Uterus (tissue), 4 donors: Measurements from ENCODE around the gene PUS10. TPM values are rescaled to one million over a fixed set of nuclear protein-coding genes. Genes with fewer than 3 reads are reported as not detected.

ENCODE experiments used
- DNase-seq, 2 donors: peaks; one replicate each; pipeline ENCODE4 v3.0.0-alpha.2; 2019 to 2020
- H3K27ac ChIP-seq, 2 donors: fragments of 200-600 bp; sonication (generic); 1 replicate in 1 of 2; 2 replicates in 1 of 2; pipeline ENCODE4 v1.5.1; 2016 to 2018
- H3K27me3 ChIP-seq, 2 donors: fragments of 200-600 bp; sonication (generic); one replicate each; pipeline ENCODE4 v1.5.1; 2018 to 2019; ENCODE audit warnings: control low read depth in 1 of 2
- H3K36me3 ChIP-seq, 2 donors: fragments of 200-600 bp; sonication (generic); one replicate each; pipeline ENCODE4 v1.5.1; 2019; ENCODE audit warnings: control low read depth in 1 of 2
- H3K4me1 ChIP-seq, 2 donors: fragments of 200-600 bp; sonication (generic); one replicate each; pipeline ENCODE4 v1.5.1; 2018 to 2019; ENCODE audit warnings: control low read depth in 1 of 2
- H3K4me3 ChIP-seq, 2 donors: fragments of 200-600 bp; sonication (generic); 1 replicate in 1 of 2; 2 replicates in 1 of 2; pipeline ENCODE4 v1.5.1; 2018 to 2019; ENCODE audit warnings: mild to moderate bottlenecking in 1 of 2
- H3K9me3 ChIP-seq, 2 donors: fragments of 200-600 bp; sonication (generic); one replicate each; pipeline ENCODE4 v1.5.1; 2019; ENCODE audit warnings: control low read depth in 1 of 2
- CTCF ChIP-seq, 4 experiments: fragments of 200-600 bp in 2 of 4; fragments of 450-650 bp in 2 of 4; sonication (generic) in 2 of 4; IDR thresholded peaks; one replicate each; pipeline ENCODE4 v1.5.1; 2016 to 2019; ENCODE audit warnings: antibody characterized with exemption in 4 of 4, mild to moderate bottlenecking in 2 of 4, moderate library complexity in 1 of 4
- POLR2A ChIP-seq, 2 donors: fragments of 450-650 bp; IDR thresholded peaks; one replicate each; pipeline ENCODE4 v1.6.1; 2016; ENCODE audit warnings: antibody characterized with exemption in 2 of 2, mild to moderate bottlenecking in 1 of 2, moderate library complexity in 1 of 2
- intact Hi-C: fragments of 100-400 bp; cut with DNase I; formaldehyde crosslinking; loops from one replicate; pipeline ENCODE4 v1.15.1; 2023; ENCODE audit warnings: low total_unique reads
- total RNA-seq, 4 donors: library from RNA; depleted of rRNA in 3 of 4; stranded (reverse); fragments of >200 nt in 3 of 4; gene quantifications; one replicate each; pipeline versions ENCODE4 v1.1.0 to v1.2.4, GENCODE V29; 2014 to 2023
- donor health status: DM: yes; HTN: yes; CAD: no.

The PUS10 gene
- total RNA-seq, 4 donors from 2014 or later = 1.8 to 16.5 (median 8.6) TPM

DNA sequence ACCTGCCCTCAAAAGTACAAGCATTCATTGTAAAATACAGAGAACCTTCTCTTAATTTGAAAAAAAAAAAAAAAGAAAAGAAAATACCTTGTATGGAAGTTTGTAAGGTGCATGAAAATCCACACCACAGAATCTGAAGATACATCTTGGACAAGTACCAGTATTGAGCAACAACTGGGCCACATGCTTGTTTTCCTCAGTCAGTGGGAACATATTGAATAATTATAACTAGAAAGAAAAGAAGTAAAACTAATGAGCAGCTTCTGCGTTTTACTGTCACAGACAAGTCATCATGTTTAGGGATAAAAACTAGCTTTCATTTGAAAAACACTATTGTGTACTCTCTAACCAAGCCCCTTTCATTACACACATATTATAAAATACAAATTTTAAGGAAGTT is 6.4 kb downstream of the PUS10 start:
- DNase-seq = peak in 1 of 2 donors; percentile 29
- H3K4me1 ChIP-seq = no peaks in the 10 kb centered on the region
- H3K9me3 ChIP-seq = no peaks in the 10 kb centered on the region
- intact Hi-C loops = no loop called here
- TF ChIP-seq CTCF (IDR thresholded peaks at IDR 0.05) = no peak
- no peak for TF ChIP-seq POLR2A (IDR thresholded peaks at IDR 0.05)
- H3K4me3 ChIP-seq = no peak overlapping the region
- no peaks in the 10 kb centered on the region for H3K36me3 ChIP-seq
- H3K27me3 ChIP-seq = no peaks in the 10 kb centered on the region
- H3K27ac ChIP-seq = peak overlapping the region in 1 of 2 donors; percentile 3

GRCh38 chr2:61009355-61009754 is 8.7 kb downstream of the PUS10 start:
- Histone ChIP-seq H3K4me1 (no peaks in the 10 kb centered on the region), H3K4me3 (no peak overlapping the region), H3K9me3 (no peaks in the 10 kb centered on the region), H3K27ac (no peak overlapping the region), H3K36me3 (no peaks in the 10 kb centered on the region), H3K27me3 (no peaks in the 10 kb centered on the region)
- no peak for TF ChIP-seq POLR2A (IDR thresholded peaks at IDR 0.05)
- TF ChIP-seq CTCF (IDR thresholded peaks at IDR 0.05) = no peak
- no peak for DNase-seq
- intact Hi-C loops = no loop called here

- Histone ChIP-seq H3K27ac (no peak overlapping the region), H3K4me3 (no peak overlapping the region), H3K4me1 (no peaks in the 10 kb centered on the region), H3K27me3 (no peaks in the 10 kb centered on the region), H3K36me3 (no peaks in the 10 kb centered on the region), H3K9me3 (no peaks in the 10 kb centered on the region)
- TF ChIP-seq CTCF (IDR thresholded peaks at IDR 0.05) = no peak
- TF ChIP-seq POLR2A (IDR thresholded peaks at IDR 0.05) = no peak
- DNase-seq = no peak
- intact Hi-C loops = no loop called here
Observed at GRCh38 chr2:61006486-61007105, 11.5 kb downstream of the PUS10 start.

DNA sequence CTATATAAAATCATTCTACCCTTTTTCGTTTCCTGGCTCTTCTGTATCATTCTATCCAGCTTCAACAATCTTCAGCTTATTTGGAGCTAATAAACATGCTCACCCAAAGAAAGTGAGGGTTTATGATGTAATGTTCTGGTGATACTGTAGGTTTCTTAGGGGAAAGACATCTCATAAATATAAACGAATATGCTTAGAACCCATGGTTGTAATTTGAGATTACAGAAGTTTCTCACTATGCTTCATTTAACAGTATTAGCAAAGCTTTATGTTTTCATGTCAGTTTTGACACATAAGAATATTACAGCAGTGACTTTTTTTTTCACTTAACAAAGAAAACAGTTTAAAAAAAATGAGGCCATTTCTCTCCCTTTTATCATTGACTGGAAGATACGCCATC is 12.3 kb downstream of the PUS10 start:
- no peak for DNase-seq
- no peaks in the 10 kb centered on the region for H3K27me3 ChIP-seq
- no peaks in the 10 kb centered on the region for H3K4me1 ChIP-seq
- H3K36me3 ChIP-seq = no peaks in the 10 kb centered on the region
- no peak overlapping the region for H3K27ac ChIP-seq
- intact Hi-C loops = no loop called here
- H3K9me3 ChIP-seq = no peaks in the 10 kb centered on the region
- TF ChIP-seq POLR2A (IDR thresholded peaks at IDR 0.05) (no peak), CTCF (IDR thresholded peaks at IDR 0.05) (no peak)
- H3K4me3 ChIP-seq = no peak overlapping the region

DNA sequence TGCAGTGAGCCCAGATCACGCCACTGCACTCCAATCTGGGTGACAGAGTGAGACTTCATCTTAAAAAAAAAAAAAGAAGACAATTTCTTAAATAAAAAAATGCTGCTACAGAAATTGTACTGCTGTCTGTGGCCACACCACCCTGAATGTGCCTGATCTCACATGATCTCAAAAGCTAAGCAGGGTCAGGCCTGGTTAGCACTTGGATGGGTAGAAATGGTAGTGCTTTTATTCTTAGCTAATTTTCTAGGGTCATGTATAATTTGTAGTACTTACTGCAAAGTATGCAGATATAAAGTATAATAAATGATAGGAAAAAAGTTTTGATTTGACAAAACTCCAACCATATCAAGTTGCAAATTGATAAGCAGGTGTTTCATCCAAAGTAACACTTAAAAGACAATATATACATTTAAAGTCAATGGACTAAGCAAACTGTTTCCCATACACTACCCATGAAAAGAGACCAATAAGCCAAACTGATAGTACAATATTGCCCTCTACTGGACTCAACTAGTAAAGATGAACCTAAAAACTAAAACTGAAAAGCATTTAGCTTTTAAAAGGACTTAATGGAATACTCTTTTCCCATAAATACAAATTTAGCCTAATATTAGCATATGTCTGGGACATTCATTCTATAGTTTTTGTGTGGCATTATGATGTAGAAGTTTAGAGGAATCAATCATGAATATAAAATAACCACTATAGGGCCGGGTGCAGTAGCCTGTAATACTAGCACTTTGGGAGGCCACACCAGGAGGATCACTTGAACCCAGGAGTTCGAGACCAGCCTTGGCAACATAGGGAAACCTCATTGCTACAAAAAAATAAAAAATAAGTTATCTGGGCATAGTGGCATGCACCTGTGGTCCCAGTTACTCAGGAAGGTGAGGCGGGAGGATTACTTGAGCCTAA is 19.2 kb downstream of the PUS10 start:
- intact Hi-C loops = loop anchor here (5.0 kb wide), 1 partner anchor 292 kb away; no protein-coding TSS in a partner anchor
- no peak for TF ChIP-seq POLR2A (IDR thresholded peaks at IDR 0.05)
- TF ChIP-seq CTCF (IDR thresholded peaks at IDR 0.05) = peak; percentile 49 to 61 (median 56)
- no peak overlapping the region for H3K4me3 ChIP-seq
- H3K27ac ChIP-seq = no peak overlapping the region
- no peaks in the 10 kb centered on the region for H3K4me1 ChIP-seq
- no peaks in the 10 kb centered on the region for H3K9me3 ChIP-seq
- DNase-seq = no peak
- H3K36me3 ChIP-seq = no peaks in the 10 kb centered on the region
- H3K27me3 ChIP-seq = no peaks in the 10 kb centered on the region
